Neuronal stem cell (in vitro differentiated cells): ENCODE results near the gene BCKDHB.

ENCODE experiments used
- DNase-seq: peaks from one replicate; pipeline ENCODE4 v3.0.0-alpha.2; 2013; ENCODE audit warnings: low spot score
- H2AFZ ChIP-seq: one replicate; pipeline ENCODE4 v1.6.1; 2013; ENCODE audit warnings: mild to moderate bottlenecking, low read length, inconsistent platforms
- H2AK5ac ChIP-seq: 2 replicates; pipeline ENCODE4 v1.6.1; 2013; ENCODE audit warnings: low read depth, mild to moderate bottlenecking, inconsistent platforms, low read length, moderate library complexity, mixed read lengths
- H2BK120ac ChIP-seq: 2 replicates; pipeline ENCODE4 v1.6.1; 2013; ENCODE audit warnings: low read depth, mild to moderate bottlenecking, inconsistent platforms, low read length, moderate library complexity, mixed read lengths
- H2BK12ac ChIP-seq: one replicate; pipeline ENCODE4 v1.6.1; 2013; ENCODE audit warnings: low read length, inconsistent platforms
- H2BK15ac ChIP-seq: 2 replicates; pipeline ENCODE4 v1.6.1; 2013; ENCODE audit warnings: mild to moderate bottlenecking, low read length, inconsistent platforms, mixed read lengths
- H2BK5ac ChIP-seq: one replicate; pipeline ENCODE4 v1.6.1; 2013; ENCODE audit warnings: inconsistent platforms, mild to moderate bottlenecking, low read length, moderate library complexity
- H3K14ac ChIP-seq: one replicate; pipeline ENCODE4 v1.6.1; 2013; ENCODE audit warnings: low read length, inconsistent platforms
- H3K18ac ChIP-seq: 2 replicates; pipeline ENCODE4 v1.6.1; 2013; ENCODE audit warnings: low read length, inconsistent platforms
- H3K23ac ChIP-seq: 2 replicates; pipeline ENCODE4 v1.6.1; 2013; ENCODE audit warnings: low read depth, mild to moderate bottlenecking, mixed read lengths, low read length, inconsistent platforms; ENCODE audit not compliant: poor library complexity
- H3K27ac ChIP-seq: replicated peaks from 3 replicates; pipeline ENCODE4 v1.5.1; 2013; ENCODE audit warnings: low read length, inconsistent platforms
- H3K27me3 ChIP-seq, 3 experiments: 2 replicates each; pipeline ENCODE4 v1.6.1; 2013; ENCODE audit warnings: low read length in 3 of 3, mild to moderate bottlenecking in 2 of 3, inconsistent platforms in 1 of 3, low read depth in 1 of 3, mixed read lengths in 1 of 3, moderate library complexity in 1 of 3; ENCODE audit not compliant: control insufficient read depth in 3 of 3, insufficient read depth in 3 of 3
- H3K36me3 ChIP-seq, 2 donors: replicated peaks in 1 of 2; 2 replicates each; pipeline ENCODE4 v1.6.1; 2013; ENCODE audit warnings: low read length in 2 of 2; ENCODE audit not compliant: control insufficient read depth in 2 of 2, insufficient read depth in 2 of 2
- H3K4ac ChIP-seq: 2 replicates; pipeline ENCODE4 v1.6.1; 2013; ENCODE audit warnings: inconsistent platforms, mild to moderate bottlenecking, low read length, moderate library complexity
- H3K4me1 ChIP-seq, 2 donors: 1 replicate in 1 of 2; 2 replicates in 1 of 2; pipeline ENCODE4 v1.6.1; 2013; ENCODE audit warnings: low read length in 2 of 2, low read depth in 1 of 2; ENCODE audit not compliant: control insufficient read depth in 2 of 2, insufficient read depth in 1 of 2
- H3K4me2 ChIP-seq: one replicate; pipeline ENCODE4 v1.6.1; 2013; ENCODE audit warnings: mild to moderate bottlenecking, low read length, inconsistent platforms; ENCODE audit not compliant: insufficient read depth, poor library complexity, severe bottlenecking
- H3K4me3 ChIP-seq, 2 donors: 2 replicates each; pipeline ENCODE4 v1.5.1; 2013; ENCODE audit warnings: low read length in 2 of 2, mild to moderate bottlenecking in 2 of 2, inconsistent platforms in 1 of 2, moderate library complexity in 1 of 2
- H3K79me1 ChIP-seq: one replicate; pipeline ENCODE4 v1.6.1; 2013; ENCODE audit warnings: low read depth, mild to moderate bottlenecking, inconsistent platforms, low read length, moderate library complexity
- H3K9ac ChIP-seq: one replicate; pipeline ENCODE4 v1.6.1; 2013; ENCODE audit warnings: mild to moderate bottlenecking, low read depth, low read length, inconsistent platforms; ENCODE audit not compliant: poor library complexity
- H3K9me3 ChIP-seq, 2 donors: replicated peaks in 1 of 2; 2 replicates each; pipeline versions ENCODE3 to v1.6.1; 2013; ENCODE audit warnings: low read length in 2 of 2, mild to moderate bottlenecking in 2 of 2, inconsistent platforms in 1 of 2, low read depth in 1 of 2, mixed read lengths in 1 of 2, moderate library complexity in 1 of 2; ENCODE audit not compliant: control insufficient read depth in 2 of 2, insufficient read depth in 1 of 2
- H4K8ac ChIP-seq: one replicate; pipeline ENCODE4 v1.6.1; 2013; ENCODE audit warnings: low read depth, mild to moderate bottlenecking, inconsistent platforms, low read length, moderate library complexity
- H4K91ac ChIP-seq: one replicate; pipeline ENCODE4 v1.6.1; 2013; ENCODE audit warnings: low read length, low read depth, mild to moderate bottlenecking, inconsistent platforms; ENCODE audit not compliant: poor library complexity
- WGBS, 2 donors: extraction: QIAGEN DNeasy Blood & Tissue Kit; methylation state at CpG; one replicate each; pipeline ENCODE4 v1.1.7; 2013; ENCODE audit warnings: missing lambda C conversion rate in 2 of 2, mixed read lengths in 1 of 2; ENCODE audit not compliant: insufficient read length in 2 of 2, insufficient replicate concordance in 1 of 2; ENCODE audit errors: extremely low coverage in 2 of 2; 5-methylcytosine and 5-hydroxymethylcytosine counted together

Gene BCKDHB

GRCh38 chr6:80325742-80326141 lies 219.3 kb downstream of the BCKDHB start:
- no peak overlapping the region for H3K4me2 ChIP-seq
- DNase-seq, result no peak
- no peak overlapping the region for H2BK5ac ChIP-seq
- no peak overlapping the region for H4K91ac ChIP-seq
- WGBS, 2 donors, result no CpG with 5 or more reads among the region's 3 CpGs
- H2BK15ac ChIP-seq, result no peak overlapping the region
- H3K79me1 ChIP-seq, result no peaks in the 10 kb centered on the region
- no peak overlapping the region for H3K4ac ChIP-seq
- H3K9ac ChIP-seq, result no peak overlapping the region
- H3K36me3 ChIP-seq, result no peaks in the 10 kb centered on the region
- H2AK5ac ChIP-seq, result no peak overlapping the region
- no peak overlapping the region for H2BK12ac ChIP-seq
- H2BK120ac ChIP-seq, result no peak overlapping the region
- no peak overlapping the region for H3K18ac ChIP-seq
- no peak overlapping the region for H3K14ac ChIP-seq
- no peaks in the 10 kb centered on the region for H3K27me3 ChIP-seq
- H3K27ac ChIP-seq, result no peak overlapping the region
- H3K23ac ChIP-seq, result no peak overlapping the region
- no peaks in the 10 kb centered on the region for H3K9me3 ChIP-seq
- no peak overlapping the region for H2AFZ ChIP-seq
- peaks cover 10 to 32% of the 10 kb centered on the region in 2 donors for H3K4me1 ChIP-seq
- H4K8ac ChIP-seq, result no peak overlapping the region
- no peak overlapping the region for H3K4me3 ChIP-seq

- no peak overlapping the region for H2AK5ac ChIP-seq
Measured at GRCh38 chr6:80328652-80329051, 222.2 kb downstream of the BCKDHB start.

GRCh38 chr6:80329496-80329895 lies 223.0 kb downstream of the BCKDHB start:
- Histone ChIP-seq H3K4me2 (no peak overlapping the region), H3K9ac (no peak overlapping the region), H3K23ac (no peak overlapping the region), H2BK120ac (no peak overlapping the region), H3K27ac (peak overlapping the region; percentile 63), H3K18ac (no peak overlapping the region), H3K9me3 (no peaks in the 10 kb centered on the region), H3K4ac (no peak overlapping the region), H3K36me3 (no peaks in the 10 kb centered on the region), H2AK5ac (no peak overlapping the region), H2BK12ac (no peak overlapping the region), H3K27me3 (no peaks in the 10 kb centered on the region), H3K14ac (no peak overlapping the region), H2AFZ (no peak overlapping the region), H3K4me3 (no peak overlapping the region), H2BK5ac (no peak overlapping the region), H4K91ac (no peak overlapping the region), H3K4me1 (peaks cover 15 to 64% of the 10 kb centered on the region in 2 donors), H3K79me1 (no peaks in the 10 kb centered on the region), H4K8ac (no peak overlapping the region), H2BK15ac (no peak overlapping the region)
- peak; percentile 15 for DNase-seq

More at GRCh38 chr6:80328652-80329051, 222.2 kb downstream of the BCKDHB start:
- Histone ChIP-seq H3K23ac (no peak overlapping the region), H3K4me3 (no peak overlapping the region), H2BK120ac (no peak overlapping the region), H2BK15ac (no peak overlapping the region), H3K27me3 (no peaks in the 10 kb centered on the region), H3K14ac (no peak overlapping the region), H4K91ac (no peak overlapping the region), H4K8ac (no peak overlapping the region), H3K4me2 (no peak overlapping the region), H3K27ac (no peak overlapping the region), H3K18ac (no peak overlapping the region), H2AFZ (no peak overlapping the region), H2BK5ac (no peak overlapping the region), H3K9ac (no peak overlapping the region), H3K4ac (no peak overlapping the region), H3K36me3 (no peaks in the 10 kb centered on the region), H3K4me1 (peaks cover 15 to 56% of the 10 kb centered on the region in 2 donors), H3K9me3 (no peaks in the 10 kb centered on the region), H3K79me1 (no peaks in the 10 kb centered on the region), H2BK12ac (no peak overlapping the region)
- DNase-seq, result no peak
- no CpG with 5 or more reads among the region's 1 CpG for WGBS, 2 donors

GRCh38 chr6:80330961-80331360 lies 224.5 kb downstream of the BCKDHB start:
- Histone ChIP-seq H2BK15ac (no peak overlapping the region), H3K36me3 (no peaks in the 10 kb centered on the region), H3K4me3 (no peak overlapping the region), H2BK12ac (no peak overlapping the region), H3K4me2 (no peak overlapping the region), H3K79me1 (no peaks in the 10 kb centered on the region), H2BK120ac (no peak overlapping the region), H4K8ac (no peak overlapping the region), H4K91ac (no peak overlapping the region), H3K9ac (no peak overlapping the region), H3K18ac (no peak overlapping the region), H3K27me3 (no peaks in the 10 kb centered on the region), H2BK5ac (no peak overlapping the region), H3K4me1 (peaks cover 17 to 72% of the 10 kb centered on the region in 2 donors), H3K27ac (no peak overlapping the region), H3K9me3 (no peaks in the 10 kb centered on the region), H3K14ac (no peak overlapping the region), H2AK5ac (no peak overlapping the region), H3K23ac (no peak overlapping the region), H2AFZ (no peak overlapping the region), H3K4ac (no peak overlapping the region)
- WGBS, 2 donors, result no CpG with 5 or more reads among the region's 3 CpGs
- DNase-seq, result no peak
